ENCODE measurements around the gene PPP1CC. TPM values are rescaled to one million over a fixed set of nuclear protein-coding genes. Genes with fewer than 3 reads are reported as not detected.

PPP1CC gene
- total RNA-seq, 1 donor from 2014 or later, result 174 TPM

DNA sequence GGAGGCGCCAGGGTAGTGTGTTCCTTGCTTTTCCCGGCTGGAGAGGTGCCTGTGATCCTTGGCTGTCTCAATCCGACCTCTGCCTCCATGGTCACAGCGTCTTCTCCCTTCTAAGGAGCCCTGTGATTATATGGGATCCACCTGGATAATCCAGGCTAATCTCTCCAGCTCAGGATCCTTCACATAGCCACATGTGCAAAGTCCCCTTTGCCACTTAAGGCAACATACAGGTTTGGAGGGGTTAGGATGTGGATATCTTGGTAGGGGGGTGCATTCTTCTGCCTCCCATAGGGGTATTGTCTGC lies 52.6 kb downstream of the PPP1CC start:
- TF ChIP-seq, protein P1, sequence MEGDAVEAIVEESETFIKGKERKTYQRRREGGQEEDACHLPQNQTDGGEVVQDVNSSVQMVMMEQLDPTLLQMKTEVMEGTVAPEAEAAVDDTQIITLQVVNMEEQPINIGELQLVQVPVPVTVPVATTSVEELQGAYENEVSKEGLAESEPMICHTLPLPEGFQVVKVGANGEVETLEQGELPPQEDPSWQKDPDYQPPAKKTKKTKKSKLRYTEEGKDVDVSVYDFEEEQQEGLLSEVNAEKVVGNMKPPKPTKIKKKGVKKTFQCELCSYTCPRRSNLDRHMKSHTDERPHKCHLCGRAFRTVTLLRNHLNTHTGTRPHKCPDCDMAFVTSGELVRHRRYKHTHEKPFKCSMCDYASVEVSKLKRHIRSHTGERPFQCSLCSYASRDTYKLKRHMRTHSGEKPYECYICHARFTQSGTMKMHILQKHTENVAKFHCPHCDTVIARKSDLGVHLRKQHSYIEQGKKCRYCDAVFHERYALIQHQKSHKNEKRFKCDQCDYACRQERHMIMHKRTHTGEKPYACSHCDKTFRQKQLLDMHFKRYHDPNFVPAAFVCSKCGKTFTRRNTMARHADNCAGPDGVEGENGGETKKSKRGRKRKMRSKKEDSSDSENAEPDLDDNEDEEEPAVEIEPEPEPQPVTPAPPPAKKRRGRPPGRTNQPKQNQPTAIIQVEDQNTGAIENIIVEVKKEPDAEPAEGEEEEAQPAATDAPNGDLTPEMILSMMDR (conservative IDR thresholded peaks at IDR 0.05), result no peak
- Mint-ChIP-seq H3K4me1 (ENCODE audit: unreplicated experiment) (peaks cover 14% of the 10 kb centered on the region), H3K27ac (peak overlapping the region; percentile 70), H3K36me3 (no peaks in the 10 kb centered on the region), H3K27me3 (peaks cover 42% of the 10 kb centered on the region), H3K9me3 (no peaks in the 10 kb centered on the region), H3K4me3 (peak overlapping the region; percentile 92)
- DNase-seq (ENCODE audit: extremely low spot score, unreplicated experiment), result no peak

DNA sequence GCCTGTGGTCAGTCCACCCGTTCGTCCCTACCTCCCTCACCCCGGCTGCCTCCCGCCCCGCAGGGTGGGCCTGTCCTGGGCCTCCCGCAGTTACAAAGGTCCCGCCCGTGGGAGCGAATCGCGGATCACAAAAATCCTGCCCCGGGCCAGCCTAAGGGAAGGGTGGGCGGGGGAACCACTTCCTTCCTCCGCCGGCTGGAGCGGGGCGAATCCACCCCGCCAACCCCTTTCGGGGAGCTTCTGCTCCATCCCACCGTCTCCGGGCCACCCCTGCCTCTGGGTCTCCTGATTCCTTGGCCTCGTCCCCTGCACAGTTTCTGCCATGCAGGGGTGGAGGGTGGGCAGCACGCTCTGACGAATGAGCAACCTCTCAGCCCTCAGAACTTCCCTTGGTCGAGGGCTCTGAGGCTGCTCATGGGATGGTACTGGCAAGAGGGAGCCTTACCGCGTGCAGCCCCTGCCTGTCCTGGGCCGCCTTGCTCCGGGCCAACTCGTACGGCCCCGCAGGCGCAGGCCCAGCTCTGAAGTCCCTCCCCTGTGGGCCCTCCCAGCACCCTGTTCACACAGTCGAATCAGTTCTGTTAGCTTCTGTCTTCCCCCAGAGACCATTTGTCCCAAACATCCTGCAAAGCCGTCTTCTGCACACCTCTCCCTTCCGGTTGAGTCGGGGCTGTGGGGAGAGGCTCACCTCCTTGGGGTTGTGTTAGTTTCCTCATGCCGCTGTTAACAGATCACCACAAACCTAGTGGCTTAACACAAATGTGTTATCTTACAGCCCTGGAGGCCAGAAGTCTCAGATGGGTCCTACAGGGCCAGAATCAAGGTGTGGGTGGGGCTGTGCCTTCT lies 53.2 kb downstream of the PPP1CC start:
- TF ChIP-seq, protein P1 (conservative IDR thresholded peaks at IDR 0.05), result no peak
- H3K4me1 Mint-ChIP-seq (ENCODE audit: unreplicated experiment), result peaks cover 14% of the 10 kb centered on the region
- H3K27me3 Mint-ChIP-seq, result peaks cover 42% of the 10 kb centered on the region
- peak overlapping the region; percentile 92 for H3K4me3 Mint-ChIP-seq
- peak overlapping the region; percentile 70 for H3K27ac Mint-ChIP-seq
- no peaks in the 10 kb centered on the region for H3K9me3 Mint-ChIP-seq
- H3K36me3 Mint-ChIP-seq, result no peaks in the 10 kb centered on the region
- no peak for DNase-seq (ENCODE audit: extremely low spot score, unreplicated experiment)

DNA sequence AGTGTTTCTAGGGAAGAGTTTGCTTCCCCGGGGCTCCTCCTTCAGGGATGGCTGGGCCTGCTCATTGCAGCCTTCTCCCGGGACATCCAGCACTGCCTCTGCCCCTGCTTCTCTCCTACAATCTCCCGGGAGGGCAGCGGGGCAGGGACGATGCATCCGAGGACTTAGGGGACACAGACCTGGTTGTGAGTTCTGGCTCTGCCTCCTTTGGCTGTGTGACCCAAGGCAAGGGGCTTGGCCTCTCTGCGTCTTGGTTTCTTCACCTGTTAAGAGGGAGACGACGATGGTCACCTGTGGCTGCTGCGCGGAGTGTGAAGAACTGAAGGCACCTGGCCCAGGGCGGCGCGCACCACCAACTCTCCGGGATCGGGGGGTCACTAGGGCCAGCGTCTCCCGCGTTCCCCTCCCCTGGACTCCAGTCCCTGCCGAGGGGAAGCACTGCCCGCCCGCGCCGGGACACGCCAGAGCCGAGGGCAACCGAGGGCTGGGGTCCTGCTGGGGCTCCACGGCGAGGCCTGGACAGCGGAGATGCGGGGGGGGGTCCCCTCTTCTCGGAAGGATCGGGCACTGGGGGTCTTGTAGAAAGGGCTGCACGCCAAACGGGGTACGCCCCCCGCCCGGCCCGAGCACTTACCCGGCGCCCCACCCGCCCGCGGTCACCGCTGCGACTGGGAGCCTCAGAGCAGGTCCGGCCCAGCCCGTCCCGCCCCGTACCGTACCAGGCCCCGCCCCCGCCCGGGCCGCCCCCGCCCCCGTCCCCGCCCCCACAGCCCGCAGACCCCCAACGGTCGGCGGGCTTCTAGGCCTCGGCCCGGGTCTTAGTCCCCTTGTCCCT lies 54.0 kb downstream of the PPP1CC start, which contains the start of gene HVCN1:
HVCN1 (minus strand) TSS at position 670 of the 835 bp plus-strand sequence. CDS start 5,870 bp downstream, outside the sequence.
- TF ChIP-seq, protein P1 (conservative IDR thresholded peaks at IDR 0.05), result no peak
- DNase-seq (ENCODE audit: extremely low spot score, unreplicated experiment), result peak; percentile 73
- H3K4me3 Mint-ChIP-seq, result peak within 1 kb of the TSS; percentile 92
- H3K36me3 Mint-ChIP-seq, result no peaks in the 10 kb centered on the region
- H3K27me3 Mint-ChIP-seq, result peaks cover 42% of the 10 kb centered on the region
- H3K9me3 Mint-ChIP-seq, result no peaks in the 10 kb centered on the region
- peak within 1 kb of the TSS; percentile 70 for H3K27ac Mint-ChIP-seq
- H3K4me1 Mint-ChIP-seq (ENCODE audit: unreplicated experiment), result peaks cover 14% of the 10 kb centered on the region

DNA sequence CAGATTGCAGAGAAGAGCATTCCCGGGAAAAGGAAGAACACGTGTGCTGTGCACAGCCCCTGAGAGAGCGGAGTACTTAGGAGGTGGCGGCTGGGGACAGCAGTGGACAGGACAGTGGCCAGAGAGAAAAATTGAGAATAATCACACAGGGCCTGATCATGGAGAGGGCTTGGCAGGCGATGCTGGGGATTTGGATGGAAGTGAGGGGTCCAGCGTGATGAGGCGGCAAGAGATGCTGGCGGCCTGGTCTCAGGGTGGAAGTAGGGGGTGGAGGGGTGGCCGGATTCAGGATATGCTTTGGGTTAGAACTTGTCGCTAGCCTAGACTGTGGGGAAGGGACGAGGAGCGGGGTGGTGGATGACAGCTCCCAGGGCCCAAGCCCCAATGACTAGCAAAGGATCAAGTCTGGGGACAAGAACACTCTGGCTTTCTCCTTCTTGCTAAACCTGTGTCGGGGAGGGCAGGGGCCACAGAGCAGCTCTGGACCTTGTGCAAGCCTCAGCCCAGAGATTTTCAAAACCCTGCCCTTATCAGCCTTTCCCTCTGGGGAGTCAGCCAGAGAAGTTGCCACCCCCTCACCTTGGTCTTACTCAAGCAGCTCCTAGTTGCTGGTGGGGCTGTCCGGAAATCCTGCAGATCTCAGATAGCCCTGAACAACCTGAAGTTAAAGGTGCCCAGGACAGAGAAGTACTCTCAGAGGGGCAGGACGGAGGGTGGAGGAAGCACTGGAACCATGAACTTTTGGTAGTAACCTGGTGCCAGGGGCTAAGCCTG lies 55.1 kb downstream of the PPP1CC start:
- Mint-ChIP-seq H3K27ac (no peak overlapping the region), H3K4me1 (ENCODE audit: unreplicated experiment) (peaks cover 14% of the 10 kb centered on the region), H3K4me3 (peak overlapping the region; percentile 80), H3K27me3 (peaks cover 42% of the 10 kb centered on the region), H3K9me3 (no peaks in the 10 kb centered on the region), H3K36me3 (no peaks in the 10 kb centered on the region)
- DNase-seq (ENCODE audit: extremely low spot score, unreplicated experiment), result no peak
- TF ChIP-seq, protein P1 (conservative IDR thresholded peaks at IDR 0.05), result no peak

DNA sequence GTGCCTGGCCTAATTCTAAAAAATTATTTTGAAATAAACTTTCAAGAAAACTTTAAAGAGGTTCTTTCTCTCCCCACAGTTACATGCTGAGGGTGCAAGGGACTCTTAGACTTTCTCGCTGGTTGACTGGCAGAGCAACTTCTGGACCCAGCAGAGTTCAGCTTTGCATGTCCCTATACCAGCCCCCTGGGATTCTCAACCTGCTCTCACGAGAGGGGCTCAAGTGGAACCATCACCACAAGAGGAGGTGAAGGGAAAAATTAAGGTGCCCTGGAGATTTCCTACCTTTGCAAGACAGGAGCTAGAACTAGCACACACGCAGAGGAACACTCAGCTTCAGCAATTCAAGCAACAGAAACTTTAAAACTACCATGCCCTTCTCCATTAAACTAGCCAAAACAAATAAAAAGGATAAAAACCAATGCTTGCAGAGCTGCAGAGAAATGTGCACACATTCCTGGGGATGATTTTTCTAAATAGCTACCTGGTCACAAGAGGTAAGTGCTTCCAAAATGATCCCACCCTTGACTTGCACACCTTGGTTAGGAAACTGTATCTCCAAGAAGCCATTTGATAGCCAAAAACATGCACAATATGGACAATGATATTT lies 56.3 kb downstream of the PPP1CC start:
- H3K27me3 Mint-ChIP-seq, result peaks cover 39% of the 10 kb centered on the region
- H3K36me3 Mint-ChIP-seq, result no peaks in the 10 kb centered on the region
- H3K27ac Mint-ChIP-seq, result no peak overlapping the region
- no peaks in the 10 kb centered on the region for H3K9me3 Mint-ChIP-seq
- DNase-seq (ENCODE audit: extremely low spot score, unreplicated experiment), result no peak
- TF ChIP-seq, protein P1 (conservative IDR thresholded peaks at IDR 0.05), result no peak
- H3K4me1 Mint-ChIP-seq (ENCODE audit: unreplicated experiment), result peaks cover 14% of the 10 kb centered on the region
- H3K4me3 Mint-ChIP-seq, result peak overlapping the region; percentile 80

All from type B pancreatic cell (in vitro differentiated cells).